ENCODE results near the gene CHN2. TPM values are rescaled to one million over a fixed set of nuclear protein-coding genes. Genes with fewer than 3 reads are reported as not detected.

The CHN2 gene
- total RNA-seq, 1 experiment from 2014 or later = 3.5 TPM

- H3K27ac ChIP-seq = no peak overlapping the region
Measured at GRCh38 chr7:29270594-29271318, 76.2 kb downstream of the CHN2 start.

DNA sequence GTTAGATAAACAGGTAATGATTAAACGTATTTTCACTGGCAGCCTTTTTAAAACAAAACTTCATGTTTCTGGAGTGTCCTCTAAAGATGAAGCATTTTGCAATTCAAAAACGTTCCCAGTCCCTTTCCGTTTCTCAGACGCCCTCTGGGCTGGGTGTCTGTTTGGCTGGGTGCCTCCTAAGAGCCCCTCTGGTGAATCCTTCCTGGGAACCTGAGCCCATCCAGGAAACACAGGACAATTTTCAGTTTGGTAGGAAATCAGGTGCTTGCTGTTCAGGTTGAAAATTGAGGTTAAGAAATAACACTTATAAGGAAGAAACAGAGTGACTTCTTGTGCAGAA is 76.7 kb downstream of the CHN2 start:
- DNase-seq = no peak
- Histone ChIP-seq H3K4me3 (no peak overlapping the region), H3K36me3 (no peaks in the 10 kb centered on the region), H3K9me3 (replicated peaks) (no peaks in the 10 kb centered on the region), H3K4me1 (peaks cover 9% of the 10 kb centered on the region; the same call in 1 of the 2 replicates), H3K27ac (no peak overlapping the region), H3K27me3 (no peaks in the 10 kb centered on the region)

More at GRCh38 chr7:29270594-29271318, 76.2 kb downstream of the CHN2 start:
- Histone ChIP-seq H3K36me3 (no peaks in the 10 kb centered on the region), H3K9me3 (replicated peaks) (no peaks in the 10 kb centered on the region), H3K27me3 (no peaks in the 10 kb centered on the region), H3K4me3 (no peak overlapping the region), H3K4me1 (peaks cover 9% of the 10 kb centered on the region; the same call in 1 of the 2 replicates)
- no peak for DNase-seq

- Histone ChIP-seq H3K4me1 (peaks cover 14% of the 10 kb centered on the region; the same call in 1 of the 2 replicates), H3K9me3 (replicated peaks) (no peaks in the 10 kb centered on the region), H3K36me3 (no peaks in the 10 kb centered on the region), H3K4me3 (no peak overlapping the region), H3K27me3 (no peaks in the 10 kb centered on the region), H3K27ac (no peak overlapping the region)
- no peak for DNase-seq
Measured at GRCh38 chr7:29272057-29272456, 77.5 kb downstream of the CHN2 start.

DNA sequence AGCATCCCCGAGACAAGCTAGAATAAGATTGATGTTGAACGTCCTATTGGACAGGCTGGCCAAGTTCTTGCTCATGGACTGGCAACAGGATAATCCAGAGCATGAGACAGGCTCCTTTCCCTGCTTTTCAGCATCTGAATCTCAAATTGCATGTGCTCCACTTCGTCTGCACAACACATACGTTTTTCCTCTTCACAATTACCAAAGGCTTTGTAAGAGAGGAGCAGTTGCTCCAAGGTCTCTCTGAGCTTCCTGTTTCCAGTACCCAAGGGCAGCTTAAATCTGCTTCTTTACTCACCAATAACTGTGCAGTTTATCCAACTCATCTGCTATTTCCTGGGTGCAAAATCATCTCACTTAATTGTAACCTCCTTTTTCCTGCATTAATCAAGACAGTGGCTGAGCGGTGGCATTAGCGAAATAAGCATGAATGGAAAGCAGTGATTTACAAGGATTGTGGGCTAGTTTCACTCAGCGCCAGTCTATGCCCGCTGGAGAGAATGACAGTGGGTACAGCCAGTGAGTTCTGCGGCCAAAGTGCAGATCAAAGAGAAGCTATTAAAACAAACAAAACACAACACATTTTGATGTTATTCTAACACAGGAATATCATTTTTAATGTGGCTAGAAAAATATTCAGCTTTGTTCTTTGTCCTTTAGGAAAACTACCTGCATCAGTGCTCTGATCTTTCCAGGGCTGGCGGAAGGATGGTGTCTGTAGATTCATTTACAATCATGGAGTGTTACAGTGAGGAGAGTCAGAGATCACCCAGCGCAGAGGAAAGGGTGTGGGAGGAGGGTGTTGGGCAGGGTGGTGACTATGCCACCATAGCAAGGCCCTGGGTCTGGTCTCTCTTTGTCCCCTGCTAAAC is 79.8 kb downstream of the CHN2 start:
- DNase-seq = peak; percentile 32 to 61

GRCh38 chr7:29275018-29275318 is 80.4 kb downstream of the CHN2 start:
- DNase-seq = no peak
- Histone ChIP-seq H3K36me3 (no peaks in the 10 kb centered on the region), H3K27ac (no peak overlapping the region), H3K4me1 (peaks cover 39% of the 10 kb centered on the region), H3K4me3 (no peak overlapping the region), H3K27me3 (no peaks in the 10 kb centered on the region), H3K9me3 (replicated peaks) (no peaks in the 10 kb centered on the region)

More for the DNA sequence above, 79.8 kb downstream of the CHN2 start:
- H3K4me1 ChIP-seq = peaks cover 37% of the 10 kb centered on the region
- H3K4me3 ChIP-seq = no peak overlapping the region
- no peaks in the 10 kb centered on the region for H3K9me3 ChIP-seq (replicated peaks)
- H3K27ac ChIP-seq = no peak overlapping the region
- H3K36me3 ChIP-seq = no peaks in the 10 kb centered on the region
- no peaks in the 10 kb centered on the region for H3K27me3 ChIP-seq

- DNase-seq = no peak
- no peaks in the 10 kb centered on the region for H3K9me3 ChIP-seq (replicated peaks)
- no peak overlapping the region for H3K27ac ChIP-seq
- peaks cover 39% of the 10 kb centered on the region for H3K4me1 ChIP-seq
- H3K36me3 ChIP-seq = no peaks in the 10 kb centered on the region
- H3K4me3 ChIP-seq = no peak overlapping the region
- no peaks in the 10 kb centered on the region for H3K27me3 ChIP-seq
Measured at GRCh38 chr7:29275493-29275892, 80.9 kb downstream of the CHN2 start.

- Histone ChIP-seq H3K4me1 (peaks cover 39% of the 10 kb centered on the region), H3K27ac (no peak overlapping the region), H3K9me3 (replicated peaks) (no peaks in the 10 kb centered on the region), H3K4me3 (no peak overlapping the region), H3K27me3 (no peaks in the 10 kb centered on the region), H3K36me3 (no peaks in the 10 kb centered on the region)
- DNase-seq = no peak
Measured at GRCh38 chr7:29276199-29276598, 81.6 kb downstream of the CHN2 start.

- no peak overlapping the region for H3K27ac ChIP-seq
- H3K36me3 ChIP-seq = no peaks in the 10 kb centered on the region
- peaks cover 39% of the 10 kb centered on the region for H3K4me1 ChIP-seq
- no peaks in the 10 kb centered on the region for H3K27me3 ChIP-seq
- no peak for DNase-seq
- no peak overlapping the region for H3K4me3 ChIP-seq
- H3K9me3 ChIP-seq (replicated peaks) = no peaks in the 10 kb centered on the region
Measured at GRCh38 chr7:29276806-29277205, 82.2 kb downstream of the CHN2 start.

DNA sequence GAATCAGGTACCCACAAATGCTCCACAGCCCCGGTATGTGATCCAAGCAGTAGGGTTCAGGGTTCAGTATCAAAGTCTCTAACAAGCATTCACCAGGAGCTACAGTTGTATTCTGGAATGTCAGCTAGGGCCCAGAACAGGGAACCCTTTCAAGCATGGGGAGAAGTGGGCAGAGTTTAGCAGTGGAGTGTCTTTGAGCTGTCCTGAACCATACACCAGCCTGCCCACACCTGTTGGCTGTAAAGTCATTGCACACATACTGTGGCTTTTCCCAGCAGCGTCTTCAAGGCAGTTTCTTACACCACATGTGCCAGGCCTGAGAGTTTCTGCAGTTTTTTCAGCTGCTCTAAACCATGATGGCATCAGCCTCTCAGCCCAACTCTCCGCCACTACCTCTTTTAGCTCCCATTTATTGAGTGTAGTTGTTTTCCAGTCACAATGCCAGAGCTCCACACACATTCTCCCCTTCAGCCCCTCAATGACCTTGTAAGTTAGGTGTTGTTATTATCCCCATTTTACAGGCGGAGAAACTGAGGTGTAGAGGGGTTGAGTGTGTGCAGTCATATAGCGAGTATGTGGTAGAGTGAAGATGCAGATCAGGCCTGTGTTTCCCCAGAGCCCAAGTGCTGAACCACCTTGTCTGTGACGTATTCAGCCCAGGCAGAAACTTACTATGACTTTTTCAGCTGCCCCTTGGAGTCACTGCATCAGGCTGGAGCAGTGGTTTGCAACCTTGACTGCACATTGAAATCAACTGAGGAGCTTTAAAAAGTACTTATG is 83.1 kb downstream of the CHN2 start:
- Histone ChIP-seq H3K4me3 (no peak overlapping the region), H3K36me3 (no peaks in the 10 kb centered on the region), H3K4me1 (peaks cover 45% of the 10 kb centered on the region), H3K27me3 (no peaks in the 10 kb centered on the region), H3K27ac (no peak overlapping the region), H3K9me3 (replicated peaks) (no peaks in the 10 kb centered on the region)
- peak; percentile 58 to 72 for DNase-seq

- DNase-seq = peak; percentile 86 to 91
- H3K4me1 ChIP-seq = peaks cover 51% of the 10 kb centered on the region
- no peaks in the 10 kb centered on the region for H3K27me3 ChIP-seq
- H3K36me3 ChIP-seq = no peaks in the 10 kb centered on the region
- H3K27ac ChIP-seq = no peak overlapping the region
- H3K4me3 ChIP-seq = no peak overlapping the region
- no peaks in the 10 kb centered on the region for H3K9me3 ChIP-seq (replicated peaks)
Measured at GRCh38 chr7:29278337-29279069, 83.9 kb downstream of the CHN2 start.

DNA sequence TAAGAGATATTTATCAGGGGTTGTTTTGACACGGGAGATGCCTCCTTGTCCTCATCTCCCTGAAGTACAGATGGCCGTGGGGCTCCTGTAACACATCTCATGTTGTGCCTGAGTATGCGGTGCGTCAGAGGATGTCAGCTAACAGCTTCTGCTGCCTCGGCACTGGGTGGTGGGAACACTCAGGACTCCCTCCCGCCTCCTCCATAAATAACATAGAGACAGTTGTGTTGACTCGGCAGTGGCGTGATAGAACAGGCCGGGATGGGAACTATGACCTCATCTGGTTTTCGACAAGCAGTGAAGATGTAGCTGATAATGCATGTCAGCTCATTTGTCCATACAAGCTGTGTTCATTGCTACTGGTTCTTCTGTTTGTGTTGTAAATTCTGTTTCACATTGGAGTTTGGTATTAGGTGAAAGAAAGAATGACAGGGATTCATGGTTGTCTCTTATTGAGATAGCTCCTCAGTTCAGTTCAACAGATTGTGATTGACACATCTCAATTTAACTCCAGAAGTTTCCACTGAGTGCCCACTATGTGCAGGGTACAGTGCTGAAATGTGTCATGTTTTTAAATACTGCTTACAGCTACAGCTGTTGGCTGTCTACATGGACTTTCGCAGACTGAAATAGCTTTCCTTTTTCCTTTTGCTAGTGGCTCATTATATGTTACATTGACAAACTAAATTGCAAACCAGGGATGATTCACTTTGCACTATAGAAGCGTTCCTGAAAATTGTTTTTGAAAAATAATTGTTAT is 87.4 kb downstream of the CHN2 start:
- DNase-seq = peak; percentile 46 to 55

DNA sequence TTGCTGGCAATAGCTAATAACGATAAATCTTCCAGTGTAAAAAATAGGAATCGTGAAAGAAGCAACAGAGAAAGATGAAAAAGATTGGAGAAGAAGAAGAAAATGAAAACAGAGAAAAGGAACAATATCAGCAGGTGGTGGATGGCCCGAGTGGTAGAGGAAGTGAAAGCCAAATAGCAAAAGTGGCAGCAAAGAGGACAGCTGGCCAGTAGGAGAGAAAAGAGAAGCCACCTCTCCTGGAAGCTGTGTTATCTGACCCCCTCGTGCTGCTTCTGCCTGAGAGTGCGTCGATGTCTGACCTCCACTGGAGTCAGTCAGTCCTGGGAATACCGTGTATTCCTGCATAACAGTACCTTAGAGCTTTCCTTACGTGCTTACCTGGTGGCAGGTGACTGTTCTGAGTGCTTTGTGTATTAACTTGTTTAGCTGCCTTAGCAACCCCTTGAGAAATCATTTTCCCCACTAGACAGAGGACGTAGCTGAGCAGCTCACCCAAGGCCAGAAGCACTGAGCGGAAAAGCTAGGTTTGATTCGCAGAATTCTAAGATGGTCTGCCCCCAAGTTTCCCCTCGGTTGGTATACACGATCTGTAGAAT is 88.3 kb downstream of the CHN2 start:
- Histone ChIP-seq H3K27me3 (no peaks in the 10 kb centered on the region), H3K9me3 (replicated peaks) (no peaks in the 10 kb centered on the region), H3K4me1 (peaks cover 48% of the 10 kb centered on the region), H3K27ac (no peak overlapping the region), H3K4me3 (no peak overlapping the region), H3K36me3 (no peaks in the 10 kb centered on the region)
- peak; percentile 19 to 56 for DNase-seq

More for the DNA sequence above, 87.4 kb downstream of the CHN2 start:
- H3K9me3 ChIP-seq (replicated peaks) = no peaks in the 10 kb centered on the region
- no peak overlapping the region for H3K4me3 ChIP-seq
- no peaks in the 10 kb centered on the region for H3K27me3 ChIP-seq
- peaks cover 58% of the 10 kb centered on the region for H3K4me1 ChIP-seq
- H3K36me3 ChIP-seq = no peaks in the 10 kb centered on the region
- H3K27ac ChIP-seq = no peak overlapping the region

- Histone ChIP-seq H3K4me3 (no peak overlapping the region), H3K36me3 (no peaks in the 10 kb centered on the region), H3K9me3 (replicated peaks) (no peaks in the 10 kb centered on the region), H3K27me3 (no peaks in the 10 kb centered on the region), H3K4me1 (peaks cover 49% of the 10 kb centered on the region), H3K27ac (no peak overlapping the region)
- no peak for DNase-seq
Measured at GRCh38 chr7:29284696-29285443, 90.3 kb downstream of the CHN2 start.

Data from SJCRH30 (cell line).